GM18907 (cell line): ENCODE results near the gene ANKRD16.
"Not testable (repeated sequence)": the region's sequence is repeated elsewhere in the genome, so short reads cannot be mapped to it uniquely, and the experiment has no call there.

Experiments used
- ATAC-seq: cut with Tn5 transposase; IDR thresholded peaks from one replicate; pipeline ENCODE4 v1.9.1; 2021; ENCODE audit warnings: mild to moderate bottlenecking, moderate library complexity; ENCODE audit not compliant: unreplicated experiment

Gene ANKRD16

GRCh38 chr10:5889624-5890451 lies at the start of gene ANKRD16, which contains the start of gene FBH1:
Gene ANKRD16 (minus strand): TSS chr10:5889893. CDS start chr10:5889354, 539 bp downstream.
Gene FBH1 (plus strand): TSS chr10:5890243. CDS start chr10:5890346, 103 bp downstream.
- ATAC-seq, result peak; percentile 87

DNA sequence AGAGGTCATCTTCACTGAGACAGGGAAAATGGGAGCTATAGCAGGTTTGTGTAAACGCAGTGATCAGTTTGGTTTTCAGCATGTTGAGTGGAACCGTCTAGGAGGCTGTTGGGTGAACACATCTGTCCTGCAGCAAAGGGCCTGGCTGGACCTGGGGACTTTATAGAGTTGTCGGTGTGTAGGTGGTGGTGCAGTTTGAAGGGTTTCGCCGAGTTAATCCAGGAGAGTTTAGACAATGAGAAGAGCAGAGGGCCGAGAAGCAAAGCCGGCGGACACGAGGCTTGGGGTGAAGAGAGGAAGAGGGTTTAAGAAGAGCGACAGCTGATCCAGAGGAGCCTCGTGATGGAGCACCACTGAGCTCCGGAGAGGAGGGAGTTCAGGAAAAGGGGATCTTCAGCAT lies 48.6 kb upstream of the ANKRD16 start:
- no peak for ATAC-seq

DNA sequence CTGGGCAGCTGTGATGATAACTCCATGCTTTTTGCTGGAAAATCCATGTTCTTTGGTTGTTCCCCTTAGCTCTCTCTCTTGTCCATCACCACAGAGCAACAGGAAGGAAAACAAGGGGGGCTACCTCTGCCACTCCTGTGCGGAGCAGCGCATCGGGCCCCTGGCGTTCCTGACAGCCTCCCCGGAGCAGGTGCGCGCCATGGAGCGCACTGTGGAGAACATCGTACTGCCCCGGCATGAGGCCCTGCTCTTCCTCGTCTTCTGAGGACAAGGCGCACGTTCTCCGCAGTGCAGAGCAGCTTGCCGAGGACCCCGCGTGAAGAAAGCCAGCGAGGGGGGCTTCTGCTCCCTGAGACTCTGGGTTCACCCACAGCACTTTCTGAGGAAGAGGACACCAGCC lies 47.3 kb upstream of the ANKRD16 start:
- ATAC-seq, result no peak

GRCh38 chr10:5935628-5936027 lies 45.9 kb upstream of the ANKRD16 start:
- no peak for ATAC-seq

DNA sequence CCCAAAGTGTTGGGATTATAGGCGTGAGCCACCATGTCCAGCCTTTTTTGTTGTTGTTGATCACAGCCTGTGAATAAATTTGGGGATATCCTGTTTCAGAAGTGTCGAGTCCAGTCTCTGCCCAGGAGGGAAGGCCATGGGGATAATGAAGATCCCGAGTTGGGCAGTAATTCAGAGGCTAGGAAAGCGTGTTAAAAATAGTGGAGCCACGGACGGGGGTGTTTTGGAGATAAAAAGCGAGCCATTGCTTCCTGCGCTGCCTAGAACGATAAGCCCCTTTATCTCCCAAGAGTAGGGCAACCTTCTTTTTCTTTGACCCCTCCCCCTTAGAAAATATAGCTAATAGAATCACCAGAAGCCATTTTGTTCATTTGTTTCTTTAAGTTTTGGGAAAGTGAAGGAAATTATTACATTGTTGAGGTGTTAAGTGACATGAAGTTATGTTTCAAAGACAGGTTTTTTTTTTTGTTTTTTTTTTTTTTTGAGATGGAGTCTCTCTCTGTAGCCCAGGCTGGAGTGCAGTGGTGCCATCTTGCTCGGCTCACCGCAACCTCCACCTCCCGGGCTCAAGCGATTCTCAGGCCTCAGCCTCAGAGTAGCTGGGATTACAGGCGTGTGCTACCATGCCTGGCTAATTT lies 44.3 kb upstream of the ANKRD16 start:
- ATAC-seq, result no peak

- ATAC-seq, result no peak
Measured at GRCh38 chr10:5932345-5932744, 42.7 kb upstream of the ANKRD16 start.

DNA sequence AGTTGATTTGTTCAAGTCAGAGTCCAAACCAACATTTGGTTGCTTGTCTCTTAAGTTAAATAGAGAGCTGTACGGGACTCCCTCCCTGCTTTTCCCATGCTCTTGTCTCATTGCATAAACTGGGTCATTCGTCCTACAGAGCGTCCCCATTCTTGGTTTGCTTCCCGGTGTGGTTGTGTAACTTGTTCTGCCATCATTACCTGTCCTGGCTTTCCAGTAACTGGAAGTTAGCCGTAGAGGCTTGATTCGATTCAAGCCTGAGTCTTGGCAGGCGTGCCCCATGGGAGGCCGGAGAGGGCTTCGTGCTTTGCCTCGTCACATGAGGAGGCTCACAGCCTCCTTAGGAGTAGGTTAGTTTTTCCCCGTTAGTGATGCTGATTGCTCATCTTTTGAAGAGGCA lies 40.6 kb upstream of the ANKRD16 start:
- no peak for ATAC-seq

- ATAC-seq, result no peak
Measured at GRCh38 chr10:5929442-5929841, 39.7 kb upstream of the ANKRD16 start.

DNA sequence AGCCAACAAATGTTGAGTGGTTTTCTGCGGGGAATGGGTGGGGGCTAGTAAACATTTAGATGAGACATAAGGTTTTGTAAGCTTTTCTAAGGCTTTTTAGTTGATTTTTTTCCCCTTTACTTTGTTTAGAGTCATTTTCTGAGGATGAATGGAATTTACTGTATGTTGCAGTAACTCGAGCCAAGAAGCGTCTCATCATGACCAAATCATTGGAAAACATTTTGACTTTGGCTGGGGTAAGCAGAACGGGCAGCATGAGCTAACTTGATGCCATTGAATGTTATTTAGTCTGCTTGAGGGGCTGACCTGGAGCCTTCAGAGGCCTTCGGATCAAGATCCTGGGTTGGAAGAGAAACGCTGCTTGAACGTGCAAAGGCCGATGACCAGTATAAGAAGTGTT lies 37.6 kb upstream of the ANKRD16 start:
- ATAC-seq, result no peak

GRCh38 chr10:5924889-5925288 lies 35.2 kb upstream of the ANKRD16 start:
- ATAC-seq, result no peak

DNA sequence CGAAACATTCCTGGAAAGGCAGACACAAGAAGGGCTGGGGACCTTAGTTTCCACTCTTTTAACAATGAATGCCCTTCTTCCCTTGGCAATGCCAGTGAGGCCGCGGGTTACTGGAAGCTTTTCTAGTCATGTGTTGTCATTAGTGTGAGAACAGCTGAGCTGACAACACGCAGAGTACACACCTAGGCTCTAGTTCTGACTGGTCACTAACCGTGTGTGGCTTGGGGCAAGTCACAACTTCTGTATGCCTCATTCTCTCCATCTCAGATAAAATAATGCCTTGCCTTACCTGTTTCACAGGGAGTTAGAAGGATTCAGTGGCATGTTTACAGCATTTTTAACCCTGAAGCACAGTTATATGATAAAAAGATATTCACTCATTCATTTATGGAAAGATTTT lies 32.1 kb upstream of the ANKRD16 start:
- no peak for ATAC-seq

- no peak for ATAC-seq
Measured at GRCh38 chr10:5919568-5919967, 29.9 kb upstream of the ANKRD16 start.

GRCh38 chr10:5918763-5919162 lies 29.1 kb upstream of the ANKRD16 start:
- no peak for ATAC-seq

DNA sequence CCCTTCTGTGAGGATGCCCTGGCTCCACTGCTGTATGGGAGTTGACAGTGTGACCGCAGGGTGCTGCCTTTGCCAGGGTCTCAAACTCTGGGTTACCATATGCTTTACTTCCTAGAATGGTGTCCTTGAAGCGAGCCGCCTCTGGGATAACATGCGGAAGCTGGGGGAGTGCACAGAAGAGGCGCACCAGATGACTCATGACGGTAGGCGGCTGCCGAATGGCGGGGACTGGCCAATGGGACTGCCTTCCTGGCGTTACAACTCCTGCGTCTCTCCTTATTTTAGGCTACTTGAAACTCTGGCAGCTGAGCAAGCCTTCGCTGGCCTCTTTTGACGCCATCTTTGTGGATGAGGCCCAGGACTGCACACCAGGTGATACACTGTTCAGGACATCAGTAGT lies 27.6 kb upstream of the ANKRD16 start:
- ATAC-seq, result no peak

- no peak for ATAC-seq
Measured at GRCh38 chr10:5915451-5915850, 25.8 kb upstream of the ANKRD16 start.

GRCh38 chr10:5913736-5914135 lies 24.0 kb upstream of the ANKRD16 start:
- no peak for ATAC-seq

- no peak for ATAC-seq
Measured at GRCh38 chr10:5911670-5912069, 22.0 kb upstream of the ANKRD16 start.

- ATAC-seq, result no peak
Measured at GRCh38 chr10:5910323-5911100, 20.8 kb upstream of the ANKRD16 start.

DNA sequence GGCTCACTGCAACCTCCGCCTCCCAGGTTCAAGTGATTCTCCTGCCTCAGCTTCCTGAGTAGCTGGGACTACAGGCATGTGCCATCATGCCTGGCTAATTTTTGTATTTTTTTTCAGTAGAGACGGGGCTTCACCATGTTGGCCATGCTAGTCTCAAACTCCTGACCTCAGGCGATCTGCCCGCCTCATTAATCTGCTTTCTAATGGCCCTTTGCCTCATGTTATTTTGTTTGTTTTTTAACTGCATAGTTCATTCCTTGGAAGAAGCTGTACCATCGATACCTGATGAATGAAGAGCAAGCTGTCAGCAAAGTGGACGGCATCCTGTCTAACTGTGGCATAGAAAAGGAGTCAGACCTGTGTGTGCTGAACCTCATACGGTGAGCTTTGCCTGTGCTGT lies 19.0 kb upstream of the ANKRD16 start:
- not testable (repeated sequence) for ATAC-seq

GRCh38 chr10:5906651-5907050 lies 17.0 kb upstream of the ANKRD16 start:
- no peak for ATAC-seq

DNA sequence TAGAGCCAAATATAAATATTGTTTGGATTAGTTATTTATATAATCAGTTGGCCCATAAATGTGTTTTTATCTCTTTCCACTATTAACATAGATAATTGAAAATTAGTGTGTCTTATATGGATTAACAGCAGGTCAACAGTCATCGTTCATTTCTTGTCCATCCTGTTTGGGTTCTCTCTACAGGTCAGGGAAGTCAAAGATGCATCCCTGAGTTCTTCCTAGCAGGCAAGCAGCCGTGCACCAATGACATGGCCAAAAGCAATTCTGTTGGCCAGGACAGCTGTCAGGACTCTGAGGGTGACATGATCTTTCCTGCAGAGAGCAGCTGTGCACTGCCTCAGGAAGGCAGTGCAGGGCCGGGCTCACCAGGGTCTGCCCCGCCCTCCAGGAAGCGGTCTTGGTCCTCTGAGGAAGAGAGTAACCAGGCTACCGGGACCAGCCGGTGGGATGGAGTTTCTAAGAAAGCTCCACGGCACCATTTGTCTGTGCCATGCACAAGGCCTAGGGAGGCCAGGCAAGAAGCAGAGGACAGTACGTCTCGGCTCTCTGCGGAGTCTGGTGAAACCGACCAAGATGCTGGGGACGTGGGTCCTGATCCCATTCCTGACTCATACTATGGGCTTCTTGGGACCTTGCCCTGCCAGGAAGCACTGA lies 16.3 kb upstream of the ANKRD16 start:
- ATAC-seq, result no peak
